Measurements from ENCODE around the gene TTLL12. TPM values are rescaled to one million over a fixed set of nuclear protein-coding genes. Genes with fewer than 3 reads are reported as not detected.

TTLL12 gene
- total RNA-seq, 1 donor from 2014 or later, result 35.8 TPM

DNA sequence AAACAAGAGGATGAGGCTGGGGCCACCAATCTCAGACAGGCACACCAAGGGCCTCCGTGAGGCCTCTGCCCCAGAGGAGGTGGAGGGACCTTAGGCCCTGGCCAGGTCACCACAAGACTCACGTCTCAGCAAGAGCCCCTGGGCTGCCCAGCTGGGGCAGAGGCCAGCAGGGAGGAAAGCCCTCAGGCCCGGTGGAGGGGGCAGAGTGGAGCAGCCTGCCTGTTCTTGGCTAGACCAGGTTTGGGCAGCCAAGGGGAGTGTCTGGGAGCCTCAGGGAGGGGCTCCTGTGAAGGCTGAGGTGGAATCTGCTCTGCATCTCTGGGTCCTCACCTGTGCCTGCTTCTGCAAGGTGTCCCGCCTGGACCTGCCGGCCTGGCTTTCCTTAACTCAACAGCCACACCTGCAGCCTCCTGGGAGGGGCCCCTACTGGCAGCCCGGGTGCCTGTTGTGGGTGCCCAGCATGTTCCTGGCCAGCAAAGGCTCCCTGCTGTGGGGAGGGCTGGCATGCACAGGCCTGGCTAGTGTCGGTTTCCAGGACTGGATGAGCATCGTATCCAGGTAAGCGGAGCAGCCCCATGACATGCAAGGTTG is 11.9 kb downstream of the TTLL12 start:
- no peak for DNase-seq (ENCODE audit: extremely low read depth, low read depth, low spot score)

DNA sequence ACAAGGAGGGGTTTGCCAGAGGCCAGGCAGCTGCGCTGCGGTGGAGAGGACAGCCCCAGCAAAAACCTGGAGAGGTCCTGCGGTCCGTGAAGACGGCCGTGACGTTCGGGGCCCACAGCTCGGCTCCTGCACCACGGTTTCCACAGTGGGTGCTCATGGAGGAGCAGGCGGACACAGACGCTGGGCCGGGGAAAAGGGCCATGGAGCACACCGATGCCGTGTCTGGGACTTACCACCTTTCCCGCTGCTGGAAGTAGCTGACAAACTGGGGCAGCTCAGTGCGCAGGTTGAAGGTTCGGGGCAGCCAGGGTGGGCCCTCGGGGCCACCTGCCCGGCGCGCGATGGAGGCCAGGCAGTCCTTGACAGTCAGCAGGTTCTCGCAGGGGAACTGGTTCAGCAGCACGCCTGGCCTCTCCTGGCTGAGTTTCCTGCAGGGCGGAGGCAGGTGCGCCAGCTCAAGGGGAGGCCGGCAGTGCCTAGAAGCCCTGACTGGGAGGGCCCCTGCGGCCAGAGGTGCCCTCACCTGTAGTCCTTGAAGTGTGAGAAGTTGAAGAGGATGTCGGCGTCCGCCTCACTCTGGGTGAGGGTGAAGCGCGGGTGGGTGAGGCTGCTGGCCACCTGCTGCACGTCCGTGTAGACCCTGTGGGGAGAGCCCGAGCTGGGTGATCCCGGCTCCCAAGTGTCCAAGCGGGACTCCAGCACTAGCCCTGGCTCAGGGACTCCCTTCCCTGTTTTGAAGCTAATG is 12.8 kb downstream of the TTLL12 start:
- DNase-seq (ENCODE audit: extremely low read depth, low read depth, low spot score), result no peak

DNA sequence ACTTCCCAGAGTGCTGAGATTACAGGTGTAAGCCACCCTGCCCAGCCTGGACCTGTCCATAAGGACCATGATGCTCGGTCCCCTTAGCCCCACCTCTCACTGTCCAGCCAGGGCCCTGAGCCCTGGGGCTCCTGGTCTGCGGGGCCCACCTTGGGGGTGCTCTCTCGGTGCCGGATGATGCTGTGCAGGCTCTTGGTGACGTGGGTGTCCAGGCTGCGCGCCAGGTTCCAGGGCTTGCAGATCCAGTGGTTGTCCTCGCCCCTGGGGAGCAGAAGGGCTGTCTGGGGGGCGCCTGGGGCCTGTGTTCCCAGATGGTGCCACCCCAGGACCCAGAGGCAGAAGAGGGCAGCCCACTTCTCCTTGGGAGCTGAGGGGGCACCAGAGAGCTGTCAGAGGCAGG is 13.4 kb downstream of the TTLL12 start:
- DNase-seq (ENCODE audit: extremely low read depth, low read depth, low spot score), result no peak

DNA sequence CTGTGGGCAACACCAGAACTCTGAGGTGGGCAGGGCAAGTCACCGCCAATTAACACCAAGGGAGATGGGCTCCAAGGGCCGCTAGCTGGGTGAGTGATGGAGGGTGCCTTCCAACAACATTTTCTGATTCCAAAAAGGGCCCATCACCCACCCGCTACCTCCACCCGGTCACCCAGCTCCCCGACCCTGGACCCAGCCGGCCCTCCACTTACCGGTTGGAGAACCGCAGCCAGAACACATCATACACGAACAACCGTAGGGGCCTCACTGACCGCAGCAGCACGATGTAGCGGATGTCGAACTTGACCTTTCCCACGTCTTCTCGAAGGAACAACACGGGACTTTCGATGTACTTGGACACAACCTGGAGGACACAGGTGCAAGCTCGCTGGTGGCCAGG is 14.7 kb downstream of the TTLL12 start:
- DNase-seq (ENCODE audit: extremely low read depth, low read depth, low spot score), result no peak

DNA sequence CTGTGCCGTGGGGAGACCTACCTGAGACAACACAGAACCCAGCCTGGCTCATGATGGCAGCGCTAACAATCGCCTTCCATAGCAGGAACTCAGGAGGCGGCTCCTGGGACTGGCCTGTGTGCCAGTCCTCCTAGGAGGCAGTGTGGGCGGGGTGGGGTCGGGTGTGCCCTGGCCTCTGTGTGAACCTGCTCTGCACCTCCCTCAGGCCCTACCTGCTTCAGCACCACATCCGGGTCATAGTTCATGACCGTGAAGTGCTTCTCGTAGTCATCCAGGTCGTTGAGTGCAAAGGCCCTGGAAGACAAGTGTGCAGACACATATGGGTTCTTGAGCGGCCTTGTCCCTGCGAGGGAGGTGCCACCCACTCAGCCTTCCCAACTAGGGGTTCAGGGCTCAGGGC is 15.3 kb downstream of the TTLL12 start:
- DNase-seq (ENCODE audit: extremely low read depth, low read depth, low spot score), result no peak

DNA sequence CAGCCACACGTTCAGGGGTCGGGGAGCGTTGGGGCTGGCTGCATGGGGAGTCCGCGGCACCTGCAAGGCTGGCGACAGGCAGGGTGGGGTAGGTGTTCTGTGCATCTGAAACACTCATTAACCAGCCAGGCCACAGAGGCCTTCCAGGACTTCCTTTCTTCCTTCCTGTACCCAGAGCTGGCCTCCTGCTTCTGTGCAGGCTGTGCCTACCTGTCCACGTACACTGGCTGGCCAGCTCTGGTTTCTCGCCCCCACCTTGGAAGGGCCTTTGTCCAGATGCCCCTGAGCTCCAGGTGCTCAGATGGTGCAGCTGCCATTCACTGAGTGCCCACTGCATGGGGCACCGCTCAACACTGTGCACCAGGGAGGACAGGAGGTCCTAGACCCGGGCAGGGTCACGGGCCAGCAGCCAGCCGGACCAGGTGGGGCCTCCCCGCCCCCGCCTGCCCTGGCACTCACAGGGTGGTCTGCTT is 15.9 kb downstream of the TTLL12 start:
- no peak for DNase-seq (ENCODE audit: extremely low read depth, low read depth, low spot score)

DNA sequence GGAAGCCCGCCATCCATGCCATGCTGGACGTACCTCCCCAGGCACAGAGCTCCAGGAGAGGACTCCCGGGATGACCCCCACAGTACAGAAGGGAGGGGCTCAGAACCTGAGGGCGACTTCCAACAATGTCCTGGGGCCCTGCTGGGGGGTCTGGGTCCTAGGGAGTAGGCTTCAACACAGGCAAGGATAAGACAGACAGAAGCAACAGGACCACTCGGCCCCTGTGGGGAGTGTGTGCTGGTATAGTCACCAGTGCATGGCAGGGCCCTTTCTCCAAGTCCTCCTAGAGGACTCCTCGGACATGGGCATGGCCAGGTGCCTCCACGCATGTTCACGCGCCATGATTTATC is 16.8 kb downstream of the TTLL12 start:
- no peak for DNase-seq (ENCODE audit: extremely low read depth, low read depth, low spot score)

DNA sequence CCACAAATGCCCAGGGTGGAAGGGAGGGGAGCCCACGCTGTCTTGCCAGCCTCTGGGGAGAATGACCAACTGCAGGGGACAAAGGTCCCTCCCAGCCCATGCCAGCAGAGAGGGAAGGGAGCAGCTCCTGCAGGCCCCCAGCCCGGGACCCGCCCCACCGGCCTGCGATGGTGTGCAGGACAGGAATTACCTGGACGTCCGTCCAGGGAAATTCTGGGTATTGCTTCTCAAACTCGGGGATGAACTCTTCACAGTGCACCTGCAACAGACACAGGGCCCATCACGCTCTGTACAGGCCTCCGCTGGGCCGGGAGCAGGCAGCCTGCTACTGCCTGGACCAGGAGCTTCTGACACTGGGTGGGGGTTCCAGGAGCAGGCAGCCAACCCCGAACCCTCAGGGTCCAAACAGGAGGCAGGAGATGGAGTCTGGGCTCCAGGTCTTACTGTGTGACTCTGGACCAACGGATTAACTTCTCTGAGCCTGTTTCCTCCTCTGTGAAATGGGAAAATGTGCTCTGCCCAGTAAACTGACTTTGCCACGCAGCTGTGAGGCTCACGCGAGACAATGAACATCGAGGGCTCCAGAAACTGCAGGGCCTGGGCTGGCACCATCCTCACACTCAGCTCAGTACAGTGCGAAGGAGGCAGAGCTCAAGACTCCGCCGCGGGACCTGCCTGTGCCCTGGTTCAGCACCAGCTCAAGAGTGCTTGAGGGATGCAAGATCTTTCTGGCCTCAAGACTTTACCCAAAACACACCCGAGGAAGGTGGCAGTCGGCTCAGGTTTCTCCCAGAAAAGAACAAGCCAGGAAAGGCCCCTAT is 17.4 kb downstream of the TTLL12 start:
- no peak for DNase-seq (ENCODE audit: extremely low read depth, low read depth, low spot score)

DNA sequence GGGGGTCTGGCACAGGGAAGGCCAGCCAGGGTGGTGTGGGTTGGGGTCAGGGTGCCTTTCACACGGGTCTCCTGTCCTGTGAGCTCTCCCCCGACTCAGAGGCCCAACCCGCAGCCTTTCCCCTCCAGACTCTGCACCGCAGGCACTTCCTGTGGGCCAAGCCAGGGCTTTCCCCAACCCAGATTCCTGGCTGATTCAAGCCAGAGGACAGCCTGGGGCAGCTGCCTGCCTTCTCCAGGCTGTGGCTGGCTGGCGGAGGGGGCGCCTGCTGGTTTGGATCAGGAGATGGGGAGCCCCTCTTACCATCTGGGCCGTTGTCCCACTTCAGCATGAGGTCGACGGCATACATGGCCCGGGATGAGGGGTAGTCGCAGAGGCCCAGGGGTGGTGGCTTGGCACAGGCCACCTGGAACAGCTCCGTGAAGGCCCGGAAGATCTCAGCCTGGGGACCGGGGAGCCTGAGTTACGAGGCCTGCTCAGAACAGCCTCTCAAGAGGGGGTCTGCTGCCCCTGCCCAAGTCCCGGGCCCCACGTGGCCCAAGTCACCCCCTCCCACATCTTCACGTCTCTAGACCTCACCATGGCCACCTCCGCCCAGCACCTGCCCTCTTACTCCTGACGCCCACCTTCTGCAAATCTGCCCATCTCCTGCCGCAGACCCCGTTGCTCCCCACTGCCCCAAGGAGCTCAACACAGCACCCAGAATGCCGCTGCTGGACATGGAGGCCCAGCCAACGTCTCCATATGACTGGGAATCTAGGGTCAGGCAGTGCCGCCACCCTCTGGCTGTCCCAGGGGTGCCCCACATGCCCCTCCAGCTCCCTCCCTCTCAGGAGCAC is 18.2 kb downstream of the TTLL12 start:
- no peak for DNase-seq (ENCODE audit: extremely low read depth, low read depth, low spot score)

DNA sequence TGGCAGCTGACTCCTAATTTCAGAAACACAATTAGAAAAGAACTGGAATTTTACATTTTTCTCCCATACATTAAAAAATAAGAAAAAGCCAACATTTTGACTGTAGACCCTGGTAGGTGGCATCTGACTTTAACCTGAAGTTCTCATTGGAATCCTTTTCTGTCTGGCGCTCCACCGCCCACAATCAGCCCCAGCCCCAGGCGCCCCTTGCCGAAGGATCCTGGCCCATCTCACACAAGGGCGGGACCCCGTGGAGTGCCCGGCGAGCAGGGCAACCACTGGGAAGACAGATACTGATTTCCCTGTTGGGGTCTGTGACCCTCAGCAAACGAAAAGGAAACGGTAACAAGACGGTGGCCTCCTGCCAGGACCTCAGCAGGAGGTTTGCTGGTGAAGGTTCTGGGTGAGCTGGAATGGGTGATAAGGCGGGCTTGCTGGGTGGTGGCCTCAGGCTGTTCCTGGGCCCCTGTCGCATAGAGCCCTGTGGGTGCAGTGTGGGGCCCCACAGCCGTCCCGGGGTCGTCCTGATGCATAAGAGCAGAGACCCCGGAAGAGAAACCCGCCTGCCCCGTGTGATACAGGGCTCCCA is 19.8 kb downstream of the TTLL12 start:
- DNase-seq (ENCODE audit: extremely low read depth, low read depth, low spot score), result no peak

DNA sequence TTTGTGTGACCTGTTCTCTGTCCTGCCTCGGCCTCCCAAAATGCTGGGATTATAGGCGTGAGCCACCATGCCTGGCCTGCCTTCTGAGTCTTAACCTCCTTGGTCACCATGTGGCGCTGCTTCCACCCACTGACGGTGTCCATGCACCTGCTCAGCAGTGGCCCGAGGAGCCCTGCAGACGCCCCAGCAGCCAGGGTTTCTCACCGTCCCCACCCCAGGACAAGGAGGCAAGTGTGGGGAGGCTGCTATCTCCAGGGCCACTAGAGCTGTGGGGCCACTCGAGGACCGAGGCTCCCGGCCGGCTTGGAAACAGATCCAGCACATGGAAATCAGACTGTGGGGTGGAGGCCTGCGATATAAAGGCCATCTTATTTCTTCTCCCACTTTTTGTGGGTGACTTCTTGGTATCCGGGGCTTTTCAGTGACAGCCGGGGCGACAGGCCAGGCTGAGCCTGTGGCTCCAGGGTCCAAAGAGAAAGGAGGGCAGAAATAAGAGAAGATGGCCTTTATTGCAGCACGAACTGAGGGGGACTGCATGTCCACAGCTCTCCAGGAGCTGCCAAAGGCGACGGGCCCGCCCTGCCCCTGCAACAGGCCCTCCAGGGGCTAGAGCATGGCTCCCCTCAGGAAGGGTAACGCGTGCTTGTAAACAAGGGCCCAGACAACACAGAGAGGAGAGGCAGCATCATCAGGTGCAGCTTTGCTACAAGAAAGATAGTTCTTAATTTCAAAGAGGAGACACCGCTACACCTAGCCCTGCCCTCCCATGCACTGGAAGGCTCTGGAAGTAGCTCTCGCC is 20.6 kb downstream of the TTLL12 start:
- no peak for DNase-seq (ENCODE audit: extremely low read depth, low read depth, low spot score)

DNA sequence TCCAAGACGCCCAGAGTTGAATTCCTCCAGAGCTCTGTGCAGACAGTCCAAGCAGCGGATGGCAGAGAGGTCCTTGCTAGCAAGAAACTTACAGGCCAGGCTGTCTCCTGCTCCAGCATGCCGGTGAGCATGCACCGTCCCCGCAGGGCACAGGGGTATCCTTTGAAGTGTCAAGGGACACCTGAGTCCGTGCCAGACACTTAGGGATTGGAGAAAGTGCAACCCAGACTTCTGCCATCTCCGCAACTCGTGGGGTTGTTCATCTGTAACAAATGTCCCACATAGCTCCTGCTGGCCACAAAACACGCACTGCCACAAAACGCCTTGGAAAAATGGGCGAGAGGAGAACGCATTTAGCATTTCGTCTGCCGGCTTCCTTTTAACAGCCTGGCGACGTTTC is 22.3 kb downstream of the TTLL12 start:
- no peak for DNase-seq (ENCODE audit: extremely low read depth, low read depth, low spot score)

DNA sequence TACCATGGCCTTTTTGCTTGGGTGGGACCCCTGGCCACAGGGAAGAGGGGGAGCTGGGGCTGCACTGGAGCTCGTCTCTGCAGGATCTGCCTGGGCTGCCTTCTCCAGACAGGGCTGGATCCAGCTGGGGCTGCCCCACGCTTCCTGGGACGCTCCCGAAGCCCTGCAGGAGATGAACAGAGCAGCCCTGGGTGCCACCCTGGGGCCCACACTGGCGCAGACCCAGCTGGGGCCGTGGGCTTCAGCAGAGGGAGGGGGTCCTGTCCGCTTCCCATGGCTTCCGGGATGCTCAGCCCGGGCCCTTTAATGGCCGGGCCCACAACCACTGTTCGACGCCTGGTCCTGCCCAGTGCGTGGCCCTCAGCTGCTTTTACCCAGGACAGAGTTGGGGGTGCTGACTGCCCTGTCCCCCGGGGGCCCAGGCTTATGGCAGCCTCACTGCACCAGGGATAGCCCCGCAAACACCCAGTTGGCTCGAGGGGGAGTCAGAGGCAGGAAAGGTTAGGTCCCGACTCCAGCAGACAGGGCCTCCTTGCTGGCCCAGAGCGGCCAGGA is 23.6 kb downstream of the TTLL12 start:
- no peak for DNase-seq (ENCODE audit: extremely low read depth, low read depth, low spot score)

DNA sequence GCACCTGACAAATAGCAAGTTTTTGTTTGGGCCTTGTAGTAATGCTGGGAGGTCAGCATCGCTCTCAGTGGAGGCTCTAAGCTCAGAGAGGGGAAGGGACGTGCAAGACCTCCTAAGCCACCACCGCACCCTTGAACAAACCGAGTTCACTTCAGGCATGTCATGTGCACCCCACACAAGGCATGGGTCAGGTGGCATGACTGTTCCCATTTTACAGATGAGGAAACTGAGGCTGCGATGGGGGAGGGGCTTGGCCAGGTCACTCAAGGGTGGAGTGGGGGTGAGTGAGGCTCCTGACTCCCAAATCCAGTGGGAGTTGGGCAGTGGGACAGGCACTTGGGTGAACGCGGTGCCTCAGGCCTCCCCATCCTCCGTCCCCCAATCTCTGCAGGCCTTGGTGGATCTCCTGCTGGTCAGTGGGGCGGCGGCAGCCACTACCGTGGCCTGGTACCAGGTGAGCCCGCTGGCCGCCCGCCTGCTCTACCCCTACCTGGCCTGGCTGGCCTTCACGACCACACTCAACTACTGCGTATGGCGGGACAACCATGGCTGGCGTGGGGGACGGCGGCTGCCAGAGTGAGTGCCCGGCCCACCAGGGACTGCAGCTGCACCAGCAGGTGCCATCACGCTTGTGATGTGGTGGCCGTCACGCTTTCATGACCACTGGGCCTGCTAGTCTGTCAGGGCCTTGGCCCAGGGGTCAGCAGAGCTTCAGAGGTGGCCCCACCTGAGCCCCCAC is 24.4 kb downstream of the TTLL12 start:
- DNase-seq (ENCODE audit: extremely low read depth, low read depth, low spot score), result no peak

DNA sequence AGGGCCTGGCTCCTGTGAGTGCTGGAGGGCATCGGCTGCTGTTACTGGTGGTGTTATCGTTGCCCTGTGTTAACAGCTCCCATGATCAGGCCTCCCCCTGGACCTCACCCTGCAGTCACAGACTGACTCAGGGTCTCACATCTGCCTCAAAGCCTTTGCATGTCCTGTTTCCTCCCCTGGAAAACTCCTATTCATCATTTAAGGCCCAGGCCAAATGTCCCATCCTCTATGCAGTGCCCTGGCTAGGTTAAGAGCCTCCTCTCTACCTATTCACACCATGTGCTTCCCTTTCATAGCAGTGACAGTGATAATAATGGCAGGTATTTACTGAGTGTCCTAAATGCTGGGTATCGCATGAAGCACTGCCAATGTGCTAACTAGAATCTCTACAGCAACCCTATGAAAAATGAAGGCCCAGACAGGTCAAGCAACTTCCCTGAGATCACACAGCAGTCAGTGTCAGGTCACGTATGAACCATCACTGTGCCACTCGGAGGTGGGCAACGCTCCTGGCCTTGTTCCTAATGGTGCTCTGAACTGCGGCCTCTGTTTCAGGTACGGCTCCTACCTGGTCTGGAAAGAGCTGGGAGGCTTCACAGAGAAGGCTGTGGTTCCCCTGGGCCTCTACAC is 26.3 kb downstream of the TTLL12 start:
- no peak for DNase-seq (ENCODE audit: extremely low read depth, low read depth, low spot score)

DNA sequence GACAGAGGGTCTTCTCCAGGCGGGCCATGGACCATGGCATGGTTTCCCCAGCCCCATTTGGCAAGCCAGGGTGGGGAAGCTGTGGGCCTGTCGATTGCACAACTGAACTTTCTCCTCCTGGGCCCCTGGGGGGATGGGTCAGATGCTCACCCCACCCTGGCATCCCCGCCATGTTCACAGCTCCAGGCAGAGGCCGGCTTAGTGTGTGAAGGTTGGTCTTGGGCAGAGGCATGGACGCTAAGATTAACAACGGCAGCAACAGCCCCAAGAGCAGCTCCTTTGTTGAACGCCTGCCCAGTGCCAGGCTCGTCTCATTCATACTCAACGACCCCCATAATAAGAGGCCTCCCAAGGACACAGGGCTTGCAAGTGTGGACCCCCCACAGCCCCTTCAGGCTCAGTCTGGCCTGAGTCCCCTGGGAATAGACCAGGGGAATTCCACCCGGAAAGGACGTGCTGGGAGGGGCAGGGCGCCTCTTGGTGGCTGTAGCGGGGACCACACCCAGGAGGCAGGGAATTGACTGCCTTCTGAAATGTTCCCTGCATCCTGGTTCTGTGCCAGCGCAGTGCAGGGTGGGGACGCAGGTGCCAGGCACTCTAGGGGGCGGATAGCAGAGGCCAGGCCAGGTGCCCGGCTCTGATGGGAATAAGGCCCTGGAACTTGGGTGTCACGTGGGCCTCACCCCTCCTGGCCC is 27.3 kb downstream of the TTLL12 start:
- DNase-seq (ENCODE audit: extremely low read depth, low read depth, low spot score), result no peak

DNA sequence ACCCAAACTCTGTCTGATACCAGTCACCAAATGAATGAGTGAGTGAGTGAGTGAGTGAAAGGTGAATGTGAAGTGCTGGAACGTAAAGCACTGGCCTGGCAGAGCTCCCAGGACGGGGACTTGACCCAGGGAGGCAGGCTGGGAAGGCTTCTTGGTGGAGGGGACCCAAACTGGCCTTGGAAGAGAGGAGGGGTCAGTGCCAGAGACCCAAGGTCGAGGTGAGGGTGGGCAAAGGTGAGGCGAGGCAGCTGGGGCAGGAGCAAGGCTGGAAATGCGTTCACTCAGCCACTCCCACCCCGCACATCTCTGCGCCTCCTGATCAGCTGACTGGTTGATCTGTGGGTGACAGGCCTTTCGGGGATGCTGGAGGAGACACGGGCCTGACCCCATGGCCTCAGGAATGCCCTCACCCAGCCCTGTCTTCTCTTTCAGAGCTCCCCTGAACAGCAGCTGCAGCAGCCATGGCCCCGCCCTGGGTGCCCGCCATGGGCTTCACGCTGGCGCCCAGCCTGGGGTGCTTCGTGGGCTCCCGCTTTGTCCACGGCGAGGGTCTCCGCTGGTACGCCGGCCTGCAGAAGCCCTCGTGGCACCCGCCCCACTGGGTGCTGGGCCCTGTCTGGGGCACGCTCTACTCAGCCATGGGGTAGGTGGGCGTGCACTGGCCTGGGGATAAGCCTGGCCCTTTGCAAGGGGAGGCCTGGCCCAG is 28.0 kb downstream of the TTLL12 start:
- DNase-seq (ENCODE audit: extremely low read depth, low read depth, low spot score), result no peak

All from glomerular endothelial cell (primary cell).